Endothelial cell of umbilical vein (primary cell): ENCODE results near the gene LRRC3C. TPM values are rescaled to one million over a fixed set of nuclear protein-coding genes. Genes with fewer than 3 reads are reported as not detected.
A peak's percentile ranks its signal among the peaks of the same experiment; 100 is the strongest.

Experiments used
- BruUV-seq: library from RNA; stranded (reverse); fragments of 400-500 nt; replicated peaks from 2 replicates; lab custom pipeline; 2021; lab: Mats Ljungman, UMichigan
- CTCF ChIA-PET: fragments of 300-600, 350-600 bp; sonication (Branson Sonifier 250); formaldehyde crosslinking; loops from one replicate; lab custom pipeline; 2021; ENCODE audit warnings: antibody characterized with exemption, inconsistent platforms; lab: Charles Lee
- POLR2A ChIA-PET: fragments of 300-600, 350-600 bp; sonication (Branson Sonifier 250); formaldehyde crosslinking; loops from one replicate; lab custom pipeline; 2021; ENCODE audit warnings: antibody characterized with exemption, inconsistent platforms; lab: Charles Lee
- DNase-seq: peaks from one replicate; pipeline ENCODE4 v3.0.0-alpha.2; 2011; ENCODE audit warnings: low read depth, low spot score
- FAIRE-seq: peaks from 2 replicates; lab custom pipeline; 2011; peaks lifted over from hg19 to GRCh38; lab: Jason Lieb, UNC
- H2AFZ ChIP-seq: 2 replicates; pipeline ENCODE4 v1.6.0; 2012; ENCODE audit warnings: low read depth, low read length, control low read depth, inconsistent platforms
- H3K27ac ChIP-seq: 2 replicates; pipeline ENCODE4 v1.5.1; 2011; ENCODE audit warnings: low read depth, mild to moderate bottlenecking, control low read depth, low read length, moderate library complexity; ENCODE audit not compliant: insufficient read depth
- H3K27me3 ChIP-seq, 2 experiments: 2 replicates each; pipeline versions ENCODE4 v1.6.0 to v1.6.1; 2011; ENCODE audit warnings: low read length in 2 of 2, mixed read lengths in 1 of 2; ENCODE audit not compliant: control insufficient read depth in 2 of 2, insufficient read depth in 2 of 2
- H3K36me3 ChIP-seq, 2 experiments: 2 replicates in 1 of 2; 3 replicates in 1 of 2; pipeline ENCODE4 v1.5.1; 2011; ENCODE audit warnings: low read length in 2 of 2, mild to moderate bottlenecking in 1 of 2, moderate library complexity in 1 of 2; ENCODE audit not compliant: control insufficient read depth in 2 of 2, insufficient read depth in 2 of 2; ENCODE audit errors: extremely low read depth in 1 of 2
- H3K4me1 ChIP-seq: 3 replicates; pipeline ENCODE4 v1.5.1; 2011; ENCODE audit warnings: mild to moderate bottlenecking, low read length; ENCODE audit not compliant: control insufficient read depth, insufficient read depth; ENCODE audit errors: extremely low read depth
- H3K4me2 ChIP-seq: 2 replicates; pipeline ENCODE4 v1.6.1; 2011; ENCODE audit warnings: low read length, control low read depth, mixed read lengths; ENCODE audit not compliant: insufficient read depth
- H3K4me3 ChIP-seq, 3 experiments: fragments of 200-600 bp in 1 of 3; sonication (generic), shearing (Covaris generic) in 1 of 3; replicated peaks in 1 of 3; 2 replicates each; pipeline ENCODE4 v1.5.1; 2011 to 2016; ENCODE audit warnings: control low read depth in 3 of 3, low read length in 3 of 3, mild to moderate bottlenecking in 2 of 3, inconsistent platforms in 1 of 3, low read depth in 1 of 3, moderate library complexity in 1 of 3; ENCODE audit not compliant: insufficient read depth in 1 of 3
- H3K79me2 ChIP-seq: 2 replicates; pipeline ENCODE4 v1.6.0; 2012; ENCODE audit warnings: low read length, inconsistent platforms; ENCODE audit not compliant: control insufficient read depth, insufficient read depth
- H3K9ac ChIP-seq: replicated peaks from 2 replicates; pipeline ENCODE3; 2011; ENCODE audit warnings: low read length, control low read depth; ENCODE audit not compliant: insufficient read depth; ENCODE audit errors: extremely low read depth
- H3K9me1 ChIP-seq: replicated peaks from 3 replicates; pipeline ENCODE4 v1.6.0; 2011; ENCODE audit warnings: mild to moderate bottlenecking, low read length; ENCODE audit not compliant: control insufficient read depth, insufficient read depth; ENCODE audit errors: extremely low read depth
- H3K9me3 ChIP-seq: replicated peaks from 2 replicates; pipeline ENCODE4 v1.5.1; 2012; ENCODE audit warnings: low read length, inconsistent platforms; ENCODE audit not compliant: control insufficient read depth, insufficient read depth
- H4K20me1 ChIP-seq: replicated peaks from 2 replicates; pipeline ENCODE3; 2011; ENCODE audit warnings: mild to moderate bottlenecking, low read length; ENCODE audit not compliant: control insufficient read depth, insufficient read depth; ENCODE audit errors: extremely low read depth
- CTCF ChIP-seq, 2 donors: IDR thresholded peaks; 1 replicate in 1 of 2; 2 replicates in 1 of 2; pipeline ENCODE4 v1.5.1; 2011; ENCODE audit warnings: low read length in 2 of 2, mild to moderate bottlenecking in 2 of 2, moderate library complexity in 2 of 2, control low read depth in 1 of 2, inconsistent platforms in 1 of 2, low read depth in 1 of 2; ENCODE audit not compliant: insufficient read depth in 1 of 2; ENCODE audit errors: extremely low read depth in 1 of 2
- EZH2 ChIP-seq: IDR thresholded peaks from 2 replicates; pipeline ENCODE4 v1.6.1; 2012; ENCODE audit warnings: borderline replicate concordance, low read depth, mild to moderate bottlenecking, moderate library complexity, low read length, inconsistent platforms; ENCODE audit not compliant: severe bottlenecking
- FOS ChIP-seq: IDR thresholded peaks from 2 replicates; pipeline ENCODE4 v1.6.1; 2011; ENCODE audit warnings: mild to moderate bottlenecking, low read length, moderate library complexity, borderline replicate concordance; ENCODE audit not compliant: insufficient read depth
- JUN ChIP-seq: IDR thresholded peaks from 2 replicates; pipeline ENCODE4 v1.6.1; 2011; ENCODE audit warnings: borderline replicate concordance, low read depth; ENCODE audit not compliant: insufficient read length, insufficient read depth
- MAX ChIP-seq: IDR thresholded peaks from 2 replicates; pipeline ENCODE4 v1.6.1; 2011; ENCODE audit not compliant: insufficient read depth, insufficient read length
- MYC ChIP-seq: IDR thresholded peaks from one replicate; pipeline ENCODE4 v1.6.1; 2011; ENCODE audit warnings: mild to moderate bottlenecking, low read depth, low read length
- POLR2AphosphoS5 ChIP-seq: IDR thresholded peaks from 2 replicates; pipeline ENCODE4 v1.6.1; 2012; ENCODE audit warnings: low read depth, mild to moderate bottlenecking, control low read depth, low read length, moderate library complexity; ENCODE audit not compliant: insufficient read depth
- dilution Hi-C: fragments of 300-500 bp; cut with MboI; formaldehyde crosslinking; loops from one replicate; pipeline ENCODE4 v1.15.0; 2019; ENCODE audit warnings: low sequenced_read_pairs; ENCODE audit not compliant: extremely low pct_ligation_motif_present
- intact Hi-C: fragments of 100-400 bp; cut with micrococcal nuclease; formaldehyde crosslinking; loops from one replicate; pipeline ENCODE4 v1.10.0; 2022
- polyA plus RNA-seq, 4 experiments: library from polyadenylated mRNA; depleted of rRNA in 3 of 4; stranded (reverse) in 3 of 4; unstranded in 1 of 4; fragments of >200 nt; gene quantifications; 2 replicates each; pipeline versions ENCODE4 v1.2.1 to v1.2.3, GENCODE V29; 2011 to 2012; ENCODE audit warnings: missing spikeins in 1 of 4
- total RNA-seq: library from RNA; stranded (reverse); gene quantifications from 2 replicates; pipeline ENCODE4 v1.2.3, GENCODE V29; 2021

Gene LRRC3C
- total and polyA plus RNA-seq, 2 donors (not counting 3 experiments of a cell fraction or from before 2014, with no cell fraction given) = not detected

GRCh38 chr17:39981766-39982375, 54.3 kb downstream of the LRRC3C start:
- intact Hi-C loops = loop anchor here (2.0 kb wide), 2 partner anchors 45 to 55 kb away; partner anchors contain the start of genes LRRC3C and ORMDL3
- Histone ChIP-seq H3K36me3 (peaks cover 15 to 19% of the 10 kb centered on the region in 2 experiments), H3K4me2 (peak overlapping the region; percentile 98), H3K4me3 (peak overlapping the region; percentile 84 to 100 (median 87)), H3K9me1 (no peaks in the 10 kb centered on the region), H2AFZ (no peak overlapping the region), H4K20me1 (no peaks in the 10 kb centered on the region), H3K79me2 (peaks cover 24% of the 10 kb centered on the region), H3K27me3 (peaks cover 4 to 12% of the 10 kb centered on the region in 2 experiments), H3K9ac (peak overlapping the region; percentile 99), H3K4me1 (peaks cover 21% of the 10 kb centered on the region), H3K9me3 (no peaks in the 10 kb centered on the region), H3K27ac (peak overlapping the region; percentile 87)
- peak; percentile 26 for DNase-seq
- BruUV-seq = TSS peak; percentile 45
- TF ChIP-seq POLR2AphosphoS5 (no peak), CTCF (IDR thresholded peaks at IDR 0.05; ENCODE audit: extremely low read depth in 1 of 2, insufficient read depth in 1 of 2, low read depth in 1 of 2, low read length in 2 of 2) (no peak), MAX (no peak), JUN (no peak), MYC (no peak), EZH2 (no peak), FOS (no peak)
- POLR2A ChIA-PET = no interaction called here
- no peak for FAIRE-seq
- CTCF ChIA-PET = interaction anchor here (0.7 to 7.2 kb wide), 5 partner anchors 13 to 747 kb away, joined by 3 to 108 read pairs (median 5); no protein-coding TSS in a partner anchor
- dilution Hi-C loops = no loop called here
